IPS-18a (cell line): ENCODE measurements around the gene RORB.

ENCODE experiments used
- H3K27ac ChIP-seq: one replicate; pipeline ENCODE4 v1.5.1; 2013; ENCODE audit warnings: low read length
- H3K27me3 ChIP-seq: one replicate; pipeline ENCODE4 v1.6.1; 2013; ENCODE audit warnings: mild to moderate bottlenecking, low read length; ENCODE audit not compliant: control insufficient read depth, insufficient read depth
- H3K36me3 ChIP-seq: one replicate; pipeline ENCODE4 v1.6.1; 2013; ENCODE audit warnings: low read depth, low read length; ENCODE audit not compliant: control insufficient read depth
- H3K4me1 ChIP-seq: one replicate; pipeline ENCODE4 v1.6.1; 2013; ENCODE audit warnings: low read depth, low read length; ENCODE audit not compliant: control insufficient read depth
- H3K4me3 ChIP-seq: one replicate; pipeline ENCODE4 v1.5.1; 2013; ENCODE audit warnings: low read length
- H3K9ac ChIP-seq: one replicate; pipeline ENCODE4 v1.6.1; 2013; ENCODE audit warnings: mild to moderate bottlenecking, low read length, moderate library complexity
- H3K9me3 ChIP-seq: one replicate; pipeline ENCODE4 v1.6.1; 2013; ENCODE audit warnings: low read depth, low read length; ENCODE audit not compliant: control insufficient read depth

Gene RORB

GRCh38 chr9:74496819-74497747 is at the start of gene RORB:
Gene RORB, plus strand, starts transcription at chr9:74497335. Its CDS starts 642 bp downstream, at chr9:74497977.
- no peaks in the 10 kb centered on the region for H3K36me3 ChIP-seq
- H3K9ac ChIP-seq, result peak within 1 kb of the TSS; percentile 52

GRCh38 chr9:74447451-74448193 is 49.5 kb upstream of the RORB start:
- no peaks in the 10 kb centered on the region for H3K9me3 ChIP-seq
- no peaks in the 10 kb centered on the region for H3K27me3 ChIP-seq
- H3K9ac ChIP-seq, result no peak overlapping the region
- no peaks in the 10 kb centered on the region for H3K36me3 ChIP-seq
- H3K27ac ChIP-seq, result no peak overlapping the region
- H3K4me1 ChIP-seq, result peaks cover 5% of the 10 kb centered on the region
- H3K4me3 ChIP-seq, result no peak overlapping the region

More at GRCh38 chr9:74496819-74497747, at the start of gene RORB:
- H3K9me3 ChIP-seq, result no peaks in the 10 kb centered on the region
- H3K27me3 ChIP-seq, result peaks cover 47% of the 10 kb centered on the region
- peaks cover 41% of the 10 kb centered on the region for H3K4me1 ChIP-seq
- no peak within 1 kb of the TSS for H3K27ac ChIP-seq
- H3K4me3 ChIP-seq, result peak within 1 kb of the TSS; percentile 72

GRCh38 chr9:74449060-74449459 is 48.1 kb upstream of the RORB start:
- no peaks in the 10 kb centered on the region for H3K9me3 ChIP-seq
- no peaks in the 10 kb centered on the region for H3K36me3 ChIP-seq
- H3K4me3 ChIP-seq, result no peak overlapping the region
- H3K27me3 ChIP-seq, result no peaks in the 10 kb centered on the region
- no peak overlapping the region for H3K27ac ChIP-seq
- H3K4me1 ChIP-seq, result peaks cover 5% of the 10 kb centered on the region
- H3K9ac ChIP-seq, result no peak overlapping the region

- Histone ChIP-seq H3K9ac (no peak overlapping the region), H3K27me3 (no peaks in the 10 kb centered on the region), H3K4me1 (no peaks in the 10 kb centered on the region), H3K27ac (no peak overlapping the region), H3K4me3 (no peak overlapping the region), H3K36me3 (no peaks in the 10 kb centered on the region), H3K9me3 (no peaks in the 10 kb centered on the region)
Observed at GRCh38 chr9:74458832-74459231, 38.3 kb upstream of the RORB start.

GRCh38 chr9:74463825-74464224 is 33.3 kb upstream of the RORB start:
- no peaks in the 10 kb centered on the region for H3K9me3 ChIP-seq
- H3K4me1 ChIP-seq, result no peaks in the 10 kb centered on the region
- H3K27ac ChIP-seq, result no peak overlapping the region
- H3K36me3 ChIP-seq, result no peaks in the 10 kb centered on the region
- H3K9ac ChIP-seq, result no peak overlapping the region
- H3K27me3 ChIP-seq, result no peaks in the 10 kb centered on the region
- H3K4me3 ChIP-seq, result no peak overlapping the region

- H3K9ac ChIP-seq, result no peak overlapping the region
- H3K4me1 ChIP-seq, result no peaks in the 10 kb centered on the region
- no peaks in the 10 kb centered on the region for H3K36me3 ChIP-seq
- H3K4me3 ChIP-seq, result no peak overlapping the region
- H3K27ac ChIP-seq, result no peak overlapping the region
- no peaks in the 10 kb centered on the region for H3K27me3 ChIP-seq
- peaks cover 4% of the 10 kb centered on the region for H3K9me3 ChIP-seq
Observed at GRCh38 chr9:74478606-74479005, 18.5 kb upstream of the RORB start.

- Histone ChIP-seq H3K4me3 (no peak overlapping the region), H3K27ac (no peak overlapping the region), H3K4me1 (no peaks in the 10 kb centered on the region), H3K9me3 (peaks cover 4% of the 10 kb centered on the region), H3K9ac (no peak overlapping the region), H3K36me3 (no peaks in the 10 kb centered on the region), H3K27me3 (no peaks in the 10 kb centered on the region)
Observed at GRCh38 chr9:74479711-74480110, 17.4 kb upstream of the RORB start.

- Histone ChIP-seq H3K9me3 (no peaks in the 10 kb centered on the region), H3K4me3 (no peak overlapping the region), H3K4me1 (peaks cover 18% of the 10 kb centered on the region), H3K9ac (no peak overlapping the region), H3K27ac (no peak overlapping the region), H3K27me3 (no peaks in the 10 kb centered on the region), H3K36me3 (no peaks in the 10 kb centered on the region)
Observed at GRCh38 chr9:74487395-74487794, 9.7 kb upstream of the RORB start.

- Histone ChIP-seq H3K4me3 (peak overlapping the region; percentile 4), H3K9me3 (no peaks in the 10 kb centered on the region), H3K27me3 (peaks cover 11% of the 10 kb centered on the region), H3K27ac (no peak overlapping the region), H3K9ac (no peak overlapping the region), H3K36me3 (no peaks in the 10 kb centered on the region), H3K4me1 (peaks cover 38% of the 10 kb centered on the region)
Observed at GRCh38 chr9:74493512-74493911, 3.6 kb upstream of the RORB start.

- H3K9ac ChIP-seq, result no peak overlapping the region
- no peak overlapping the region for H3K27ac ChIP-seq
- H3K4me1 ChIP-seq, result peaks cover 38% of the 10 kb centered on the region
- H3K27me3 ChIP-seq, result peaks cover 21% of the 10 kb centered on the region
- H3K9me3 ChIP-seq, result no peaks in the 10 kb centered on the region
- peak overlapping the region; percentile 4 for H3K4me3 ChIP-seq
- H3K36me3 ChIP-seq, result no peaks in the 10 kb centered on the region
Observed at GRCh38 chr9:74494490-74494889, 2.6 kb upstream of the RORB start.

GRCh38 chr9:74496406-74496805 is 729 bp upstream of the RORB start:
- Histone ChIP-seq H3K4me3 (peak overlapping the region; percentile 72), H3K27me3 (peaks cover 40% of the 10 kb centered on the region), H3K4me1 (peaks cover 42% of the 10 kb centered on the region), H3K36me3 (no peaks in the 10 kb centered on the region), H3K27ac (no peak overlapping the region), H3K9me3 (no peaks in the 10 kb centered on the region), H3K9ac (peak overlapping the region; percentile 33)
